ENCODE results near the gene MAGI3.

Gene MAGI3

GRCh38 chr1:113429461-113430153 lies 39.3 kb downstream of the MAGI3 start:
- H3K4me3 ChIP-seq (ENCODE audit: low read length) = no peak overlapping the region
- no peak for TF ChIP-seq CTCF (IDR thresholded peaks at IDR 0.05; ENCODE audit: insufficient read depth, low read depth, low read length, missing control alignments)
- no peak for DNase-seq (ENCODE audit: low read depth)

- TF ChIP-seq CTCF (IDR thresholded peaks at IDR 0.05; ENCODE audit: insufficient read depth, low read depth, low read length, missing control alignments) = no peak
- no peak overlapping the region for H3K4me3 ChIP-seq (ENCODE audit: low read length)
- no peak for DNase-seq (ENCODE audit: low read depth)
Observed at GRCh38 chr1:113433184-113433583, 42.9 kb downstream of the MAGI3 start.

- no peak overlapping the region for H3K4me3 ChIP-seq (ENCODE audit: low read length)
- DNase-seq (ENCODE audit: low read depth) = no peak
- no peak for TF ChIP-seq CTCF (IDR thresholded peaks at IDR 0.05; ENCODE audit: insufficient read depth, low read depth, low read length, missing control alignments)
Observed at GRCh38 chr1:113434081-113434873, 44.0 kb downstream of the MAGI3 start.

GRCh38 chr1:113434874-113435175 lies 44.5 kb downstream of the MAGI3 start:
- TF ChIP-seq CTCF (IDR thresholded peaks at IDR 0.05; ENCODE audit: insufficient read depth, low read depth, low read length, missing control alignments) = no peak
- no peak overlapping the region for H3K4me3 ChIP-seq (ENCODE audit: low read length)

GRCh38 chr1:113437554-113438341 lies 47.4 kb downstream of the MAGI3 start:
- DNase-seq (ENCODE audit: low read depth) = no peak
- H3K4me3 ChIP-seq (ENCODE audit: low read length) = no peak overlapping the region
- TF ChIP-seq CTCF (IDR thresholded peaks at IDR 0.05; ENCODE audit: insufficient read depth, low read depth, low read length, missing control alignments) = no peak

More at GRCh38 chr1:113434874-113435175, 44.5 kb downstream of the MAGI3 start:
- no peak for DNase-seq (ENCODE audit: low read depth)

GRCh38 chr1:113438505-113439276 lies 48.4 kb downstream of the MAGI3 start:
- DNase-seq (ENCODE audit: low read depth) = no peak
- no peak for TF ChIP-seq CTCF (IDR thresholded peaks at IDR 0.05; ENCODE audit: insufficient read depth, low read depth, low read length, missing control alignments)
- no peak overlapping the region for H3K4me3 ChIP-seq (ENCODE audit: low read length)
